Neural cell (in vitro differentiated cells): ENCODE results near the gene PRR36. TPM values are rescaled to one million over a fixed set of nuclear protein-coding genes. Genes with fewer than 3 reads are reported as not detected.

ENCODE experiments used
- H2AFZ ChIP-seq: fragments of 200-600, 300-800 bp; sonication (generic), shearing (Covaris generic); 2 replicates; pipeline ENCODE4 v1.6.0; 2014; ENCODE audit warnings: low read depth, mild to moderate bottlenecking, antibody characterized with exemption, low read length, moderate library complexity
- H3F3A ChIP-seq: fragments of 200-600 bp; shearing (Covaris generic); 2 replicates; pipeline ENCODE4 v1.6.1; 2016; ENCODE audit warnings: mild to moderate bottlenecking, moderate library complexity, mixed read lengths, antibody characterized with exemption, low read length; ENCODE audit not compliant: insufficient read depth, poor library complexity, severe bottlenecking
- H3K27ac ChIP-seq: fragments of 200-600, 300-800 bp; sonication (generic), shearing (Covaris generic); 2 replicates; pipeline ENCODE4 v1.5.1; 2014; ENCODE audit warnings: mild to moderate bottlenecking, low read length, moderate library complexity
- H3K27me3 ChIP-seq: fragments of 300-800, 200-600 bp; sonication (generic), shearing (Covaris generic); 2 replicates; pipeline ENCODE4 v1.6.0; 2014; ENCODE audit warnings: mild to moderate bottlenecking, low read depth, low read length, moderate library complexity; ENCODE audit not compliant: insufficient read depth
- H3K36me3 ChIP-seq: fragments of 300-800, 200-600 bp; sonication (generic), shearing (Covaris generic); 2 replicates; pipeline ENCODE4 v1.5.1; 2014; ENCODE audit warnings: mild to moderate bottlenecking, antibody characterized with exemption, low read length, moderate library complexity; ENCODE audit not compliant: insufficient read depth
- H3K4me2 ChIP-seq: fragments of 300-800, 200-600 bp; sonication (generic), shearing (Covaris generic); 2 replicates; pipeline ENCODE4 v1.6.0; 2014; ENCODE audit warnings: mild to moderate bottlenecking, low read length
- H3K4me3 ChIP-seq: fragments of 300-800, 200-600 bp; sonication (generic), shearing (Covaris generic); 2 replicates; pipeline ENCODE4 v1.5.1; 2014; ENCODE audit warnings: mild to moderate bottlenecking, low read length, moderate library complexity
- H3K79me2 ChIP-seq: fragments of 200-600 bp; shearing (Covaris generic); replicated peaks from 2 replicates; pipeline ENCODE4 v1.6.0; 2014; ENCODE audit warnings: mild to moderate bottlenecking, low read length, moderate library complexity; ENCODE audit not compliant: insufficient read depth
- H3K9ac ChIP-seq: fragments of 300-800, 200-600 bp; sonication (generic), shearing (Covaris generic); 2 replicates; pipeline ENCODE4 v1.6.1; 2016; ENCODE audit warnings: mild to moderate bottlenecking, low read length, mixed read lengths
- H3K9me2 ChIP-seq: fragments of 200-600 bp; shearing (Covaris generic); 2 replicates; pipeline ENCODE4 v1.6.1; 2016; ENCODE audit warnings: mild to moderate bottlenecking, low read length, mixed read lengths; ENCODE audit not compliant: insufficient read depth
- H3K9me3 ChIP-seq: fragments of 200-600, 300-800 bp; sonication (generic), shearing (Covaris generic); 2 replicates; pipeline ENCODE4 v1.6.1; 2016; ENCODE audit warnings: mild to moderate bottlenecking, mixed run types, low read length, moderate library complexity, mixed read lengths
- H4K20me1 ChIP-seq: fragments of 200-600 bp; shearing (Covaris generic); 2 replicates; pipeline ENCODE4 v1.6.1; 2016; ENCODE audit warnings: mild to moderate bottlenecking, mixed run types; ENCODE audit not compliant: insufficient read depth
- EP300 ChIP-seq: fragments of 450-650 bp; conservative IDR thresholded peaks from 2 replicates; pipeline ENCODE4 v1.6.1; 2014; ENCODE audit warnings: antibody characterized with exemption, mild to moderate bottlenecking, moderate library complexity; ENCODE audit not compliant: poor library complexity, severe bottlenecking
- EZH2 ChIP-seq: fragments of 200-600, 300-800 bp; shearing (Covaris generic), sonication (generic); IDR thresholded peaks from 2 replicates; pipeline ENCODE4 v1.6.1; 2014; ENCODE audit warnings: antibody characterized with exemption, low read length, borderline replicate concordance, mild to moderate bottlenecking; ENCODE audit not compliant: insufficient read depth, poor library complexity, severe bottlenecking
- MXI1 ChIP-seq: fragments of 450-650 bp; conservative IDR thresholded peaks from 2 replicates; pipeline ENCODE4 v1.6.1; 2014; ENCODE audit warnings: antibody characterized with exemption, mild to moderate bottlenecking; ENCODE audit not compliant: poor library complexity, severe bottlenecking
- POLR2AphosphoS5 ChIP-seq: IDR thresholded peaks from 2 replicates; pipeline ENCODE4 v1.6.1; 2012
- RAD21 ChIP-seq: fragments of 450-650 bp; conservative IDR thresholded peaks from 2 replicates; pipeline ENCODE4 v1.6.1; 2014; ENCODE audit warnings: antibody characterized with exemption, mild to moderate bottlenecking, moderate library complexity
- SMC3 ChIP-seq: fragments of 450-650 bp; conservative IDR thresholded peaks from 2 replicates; pipeline ENCODE4 v1.6.1; 2014; ENCODE audit warnings: antibody characterized with exemption, mild to moderate bottlenecking, moderate library complexity; ENCODE audit not compliant: poor library complexity
- TAF1 ChIP-seq: IDR thresholded peaks from 2 replicates; pipeline ENCODE4 v1.6.1; 2012; ENCODE audit warnings: low read depth
- polyA plus RNA-seq: library from polyadenylated mRNA; depleted of rRNA; stranded (reverse); fragments of >200 nt; gene quantifications from 2 replicates; pipeline ENCODE4 v1.2.3, GENCODE V29; 2014
- TF ChIP-seq, protein P1 (sequence below): IDR thresholded peaks from 2 replicates; pipeline ENCODE4 v1.6.1; 2012; ENCODE audit warnings: borderline replicate concordance
- TF ChIP-seq, protein P2 (sequence below): fragments of 450-650 bp; IDR thresholded peaks from 2 replicates; pipeline ENCODE4 v1.5.1; 2014; ENCODE audit warnings: antibody characterized with exemption, mild to moderate bottlenecking, moderate library complexity; ENCODE audit not compliant: poor library complexity, severe bottlenecking

PRR36 gene
- polyA plus RNA-seq, 1 donor from 2014 or later, result 2.5 TPM

DNA sequence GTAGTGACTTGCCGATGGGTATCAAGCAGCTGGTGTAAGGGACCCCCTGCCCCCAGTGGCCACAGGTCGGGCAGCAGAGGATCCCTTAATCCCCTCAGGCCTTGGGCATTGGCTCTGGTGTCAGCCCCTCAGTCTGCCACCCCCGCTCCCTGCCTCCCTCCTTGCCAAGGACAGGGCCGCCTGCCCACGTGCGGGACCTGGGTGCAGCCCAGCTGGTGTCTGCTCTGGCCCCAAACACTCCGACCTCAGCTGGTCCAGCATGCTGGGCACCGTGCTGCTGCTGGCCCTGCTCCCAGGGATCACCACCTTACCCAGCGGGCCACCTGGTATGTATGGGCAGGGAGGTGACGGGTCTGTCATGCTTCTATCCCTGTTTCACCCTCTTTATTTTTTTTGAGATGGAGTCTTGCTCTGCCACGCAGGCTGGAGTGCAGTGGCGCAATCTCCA lies 40.4 kb upstream of the PRR36 start, which contains the start of gene TGFBR3L:
Gene TGFBR3L, plus strand, starts transcription at position 233 of the 448 bp plus-strand sequence.
- no peaks in the 10 kb centered on the region for H3F3A ChIP-seq
- no peak within 1 kb of the TSS for H3K4me2 ChIP-seq
- no peak within 1 kb of the TSS for H2AFZ ChIP-seq
- no peak within 1 kb of the TSS for H3K4me3 ChIP-seq
- TF ChIP-seq, protein P1, sequence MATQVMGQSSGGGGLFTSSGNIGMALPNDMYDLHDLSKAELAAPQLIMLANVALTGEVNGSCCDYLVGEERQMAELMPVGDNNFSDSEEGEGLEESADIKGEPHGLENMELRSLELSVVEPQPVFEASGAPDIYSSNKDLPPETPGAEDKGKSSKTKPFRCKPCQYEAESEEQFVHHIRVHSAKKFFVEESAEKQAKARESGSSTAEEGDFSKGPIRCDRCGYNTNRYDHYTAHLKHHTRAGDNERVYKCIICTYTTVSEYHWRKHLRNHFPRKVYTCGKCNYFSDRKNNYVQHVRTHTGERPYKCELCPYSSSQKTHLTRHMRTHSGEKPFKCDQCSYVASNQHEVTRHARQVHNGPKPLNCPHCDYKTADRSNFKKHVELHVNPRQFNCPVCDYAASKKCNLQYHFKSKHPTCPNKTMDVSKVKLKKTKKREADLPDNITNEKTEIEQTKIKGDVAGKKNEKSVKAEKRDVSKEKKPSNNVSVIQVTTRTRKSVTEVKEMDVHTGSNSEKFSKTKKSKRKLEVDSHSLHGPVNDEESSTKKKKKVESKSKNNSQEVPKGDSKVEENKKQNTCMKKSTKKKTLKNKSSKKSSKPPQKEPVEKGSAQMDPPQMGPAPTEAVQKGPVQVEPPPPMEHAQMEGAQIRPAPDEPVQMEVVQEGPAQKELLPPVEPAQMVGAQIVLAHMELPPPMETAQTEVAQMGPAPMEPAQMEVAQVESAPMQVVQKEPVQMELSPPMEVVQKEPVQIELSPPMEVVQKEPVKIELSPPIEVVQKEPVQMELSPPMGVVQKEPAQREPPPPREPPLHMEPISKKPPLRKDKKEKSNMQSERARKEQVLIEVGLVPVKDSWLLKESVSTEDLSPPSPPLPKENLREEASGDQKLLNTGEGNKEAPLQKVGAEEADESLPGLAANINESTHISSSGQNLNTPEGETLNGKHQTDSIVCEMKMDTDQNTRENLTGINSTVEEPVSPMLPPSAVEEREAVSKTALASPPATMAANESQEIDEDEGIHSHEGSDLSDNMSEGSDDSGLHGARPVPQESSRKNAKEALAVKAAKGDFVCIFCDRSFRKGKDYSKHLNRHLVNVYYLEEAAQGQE, result no peak
- TF ChIP-seq RAD21 (no peak), SMC3 (no peak), EZH2 (no peak), MXI1 (no peak), EP300 (no peak), TAF1 (no peak), POLR2AphosphoS5 (no peak)
- TF ChIP-seq, protein P2, sequence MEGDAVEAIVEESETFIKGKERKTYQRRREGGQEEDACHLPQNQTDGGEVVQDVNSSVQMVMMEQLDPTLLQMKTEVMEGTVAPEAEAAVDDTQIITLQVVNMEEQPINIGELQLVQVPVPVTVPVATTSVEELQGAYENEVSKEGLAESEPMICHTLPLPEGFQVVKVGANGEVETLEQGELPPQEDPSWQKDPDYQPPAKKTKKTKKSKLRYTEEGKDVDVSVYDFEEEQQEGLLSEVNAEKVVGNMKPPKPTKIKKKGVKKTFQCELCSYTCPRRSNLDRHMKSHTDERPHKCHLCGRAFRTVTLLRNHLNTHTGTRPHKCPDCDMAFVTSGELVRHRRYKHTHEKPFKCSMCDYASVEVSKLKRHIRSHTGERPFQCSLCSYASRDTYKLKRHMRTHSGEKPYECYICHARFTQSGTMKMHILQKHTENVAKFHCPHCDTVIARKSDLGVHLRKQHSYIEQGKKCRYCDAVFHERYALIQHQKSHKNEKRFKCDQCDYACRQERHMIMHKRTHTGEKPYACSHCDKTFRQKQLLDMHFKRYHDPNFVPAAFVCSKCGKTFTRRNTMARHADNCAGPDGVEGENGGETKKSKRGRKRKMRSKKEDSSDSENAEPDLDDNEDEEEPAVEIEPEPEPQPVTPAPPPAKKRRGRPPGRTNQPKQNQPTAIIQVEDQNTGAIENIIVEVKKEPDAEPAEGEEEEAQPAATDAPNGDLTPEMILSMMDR, result no peak
- no peaks in the 10 kb centered on the region for H4K20me1 ChIP-seq
- peaks cover 49% of the 10 kb centered on the region for H3K27me3 ChIP-seq
- H3K9ac ChIP-seq, result no peak within 1 kb of the TSS
- no peaks in the 10 kb centered on the region for H3K36me3 ChIP-seq
- H3K9me2 ChIP-seq, result no peaks in the 10 kb centered on the region
- H3K9me3 ChIP-seq, result no peaks in the 10 kb centered on the region
- H3K27ac ChIP-seq, result no peak within 1 kb of the TSS
- H3K79me2 ChIP-seq, result no peaks in the 10 kb centered on the region

DNA sequence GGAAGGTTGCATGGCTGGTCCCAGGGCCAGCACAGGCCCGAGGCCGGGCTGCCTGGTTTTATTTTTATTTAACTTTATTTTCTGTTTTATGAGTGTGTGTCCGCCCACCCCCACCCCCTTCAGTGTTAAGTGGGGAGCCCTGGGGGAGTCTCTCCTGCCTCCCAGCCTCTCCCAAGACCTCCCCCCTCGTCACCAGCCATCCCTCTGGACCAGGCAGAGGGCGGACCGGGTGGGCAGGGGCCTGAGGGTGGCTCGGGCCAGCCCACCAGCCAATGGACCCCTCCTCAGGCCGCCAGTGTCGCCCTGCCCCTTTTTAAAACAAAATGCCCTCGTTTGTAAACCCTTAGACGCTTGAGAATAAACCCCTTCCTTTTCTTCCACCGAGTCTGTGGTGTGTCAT lies 39.9 kb upstream of the PRR36 start:
- Histone ChIP-seq H3K9me2 (no peaks in the 10 kb centered on the region), H3K9me3 (no peaks in the 10 kb centered on the region), H3K4me2 (no peak overlapping the region), H3K27ac (no peak overlapping the region), H3K9ac (no peak overlapping the region), H3K79me2 (no peaks in the 10 kb centered on the region), H2AFZ (no peak overlapping the region), H3K36me3 (no peaks in the 10 kb centered on the region), H4K20me1 (no peaks in the 10 kb centered on the region), H3K4me3 (no peak overlapping the region), H3F3A (no peaks in the 10 kb centered on the region), H3K27me3 (peaks cover 49% of the 10 kb centered on the region)
- TF ChIP-seq SMC3, result no peak
- no peak for TF ChIP-seq POLR2AphosphoS5
- no peak for TF ChIP-seq EP300
- TF ChIP-seq TAF1, result no peak
- no peak for TF ChIP-seq MXI1
- TF ChIP-seq RAD21, result no peak
- TF ChIP-seq, protein P1, result no peak
